Metanephros (tissue), 2 donors: ENCODE measurements around the gene ERI2. TPM values are rescaled to one million over a fixed set of nuclear protein-coding genes. Genes with fewer than 3 reads are reported as not detected.

Experiments used
- small RNA-seq: library from RNA; depleted of rRNA; stranded (forward); fragments of <200 nt; gene quantifications from one replicate; pipeline ENCODE3, GENCODE V24; 2014; ENCODE audit warnings: low replicate concordance
- total RNA-seq: library from RNA; depleted of rRNA; stranded (reverse); fragments of >200 nt; gene quantifications from one replicate; pipeline ENCODE4 v1.2.3, GENCODE V29; 2014

ERI2 gene
- 21.7 TPM for total RNA-seq

GRCh38 chr16:20806168-20807050 is at the start of gene ERI2, which contains the start of gene REXO5:
Gene ERI2 (minus strand): TSS chr16:20806472. CDS start chr16:20806430, 42 bp downstream.
Gene REXO5 (plus strand): TSS chr16:20806527. CDS start chr16:20806954, 427 bp downstream.

GRCh38 chr16:20763461-20764232 is 42.6 kb downstream of the ERI2 start, which contains the start of gene ACSM3:
Gene ACSM3 (plus strand): TSS chr16:20764014. CDS start chr16:20770035, 6,021 bp downstream.

Small RNAs within 50 kb of the gene (small RNA-seq; reads per million reads assigned to genes)
- gene RF00618 (not detected), gene RNU6-944P (not detected)

Other genes starting within 250 kb of the ERI2 start
- gene ACSM2B, start 230.1 kb downstream of the ERI2 start, total RNA-seq, result 77.8 TPM
- gene ACSM1, start 108.8 kb downstream of the ERI2 start, total RNA-seq, result 0.76 TPM
- gene THUMPD1, start 64.7 kb downstream of the ERI2 start, total RNA-seq, result 95.2 TPM
- 38.2 TPM for gene ACSM3, start 42.5 kb downstream of the ERI2 start, total RNA-seq
- 6.6 TPM for gene REXO5, start 55 bp upstream of the ERI2 start, total RNA-seq
- 12.1 TPM for gene DCUN1D3, start 93.9 kb upstream of the ERI2 start, total RNA-seq
- gene LYRM1, start 94.3 kb upstream of the ERI2 start, total RNA-seq, result 27.9 TPM